Spinal cord (tissue), 10 donors: Measurements from ENCODE around the gene TIAM1. TPM values are rescaled to one million over a fixed set of nuclear protein-coding genes. Genes with fewer than 3 reads are reported as not detected.

ENCODE experiments used
- DNase-seq, 6 donors: peaks; one replicate each; pipeline versions ENCODE4 v3.0.0 to v3.0.0-alpha.2; 2013 to 2015; ENCODE audit warnings: low spot score in 6 of 6, low read depth in 4 of 6
- H3K27ac ChIP-seq: one replicate; pipeline ENCODE4 v1.5.1; 2013; ENCODE audit warnings: low read depth, low read length, control low read depth
- H3K27me3 ChIP-seq: one replicate; pipeline ENCODE4 v1.6.1; 2013; ENCODE audit warnings: low read length; ENCODE audit not compliant: control insufficient read depth, insufficient read depth
- H3K36me3 ChIP-seq: one replicate; pipeline ENCODE4 v1.6.1; 2013; ENCODE audit warnings: low read length; ENCODE audit not compliant: control insufficient read depth, insufficient read depth
- H3K4me1 ChIP-seq: one replicate; pipeline ENCODE4 v1.6.1; 2013; ENCODE audit warnings: low read length; ENCODE audit not compliant: control insufficient read depth, insufficient read depth
- H3K4me3 ChIP-seq: one replicate; pipeline ENCODE4 v1.5.1; 2013; ENCODE audit warnings: low read depth, low read length, control low read depth
- H3K9me3 ChIP-seq: one replicate; pipeline ENCODE4 v1.6.1; 2013; ENCODE audit warnings: low read length; ENCODE audit not compliant: control insufficient read depth, insufficient read depth
- whole genome bisulfite sequencing: methylation state at CpG from one replicate; pipeline ENCODE4 v1.1.5; 2013; ENCODE audit warnings: missing lambda C conversion rate; ENCODE audit not compliant: insufficient coverage; 5-methylcytosine and 5-hydroxymethylcytosine counted together
- polyA plus RNA-seq, 2 donors: library from polyadenylated mRNA; unstranded; fragments of 120-200 nt; gene quantifications; one replicate each; pipeline ENCODE4 v1.2.1, GENCODE V29; 2013; ENCODE audit not compliant: insufficient read length in 2 of 2
- total RNA-seq, 2 donors: library from RNA; depleted of rRNA in 1 of 2; stranded (reverse); fragments of 120-200 nt in 1 of 2; fragments of >200 nt in 1 of 2; gene quantifications; one replicate each; pipeline versions ENCODE4 v1.2.3 to v1.2.4, GENCODE V29; 2013 to 2014
- donor health status: healthy.

TIAM1 gene
- total and polyA plus RNA-seq, 4 donors: 33.5 to 41.8 (median 35.4) TPM

DNA sequence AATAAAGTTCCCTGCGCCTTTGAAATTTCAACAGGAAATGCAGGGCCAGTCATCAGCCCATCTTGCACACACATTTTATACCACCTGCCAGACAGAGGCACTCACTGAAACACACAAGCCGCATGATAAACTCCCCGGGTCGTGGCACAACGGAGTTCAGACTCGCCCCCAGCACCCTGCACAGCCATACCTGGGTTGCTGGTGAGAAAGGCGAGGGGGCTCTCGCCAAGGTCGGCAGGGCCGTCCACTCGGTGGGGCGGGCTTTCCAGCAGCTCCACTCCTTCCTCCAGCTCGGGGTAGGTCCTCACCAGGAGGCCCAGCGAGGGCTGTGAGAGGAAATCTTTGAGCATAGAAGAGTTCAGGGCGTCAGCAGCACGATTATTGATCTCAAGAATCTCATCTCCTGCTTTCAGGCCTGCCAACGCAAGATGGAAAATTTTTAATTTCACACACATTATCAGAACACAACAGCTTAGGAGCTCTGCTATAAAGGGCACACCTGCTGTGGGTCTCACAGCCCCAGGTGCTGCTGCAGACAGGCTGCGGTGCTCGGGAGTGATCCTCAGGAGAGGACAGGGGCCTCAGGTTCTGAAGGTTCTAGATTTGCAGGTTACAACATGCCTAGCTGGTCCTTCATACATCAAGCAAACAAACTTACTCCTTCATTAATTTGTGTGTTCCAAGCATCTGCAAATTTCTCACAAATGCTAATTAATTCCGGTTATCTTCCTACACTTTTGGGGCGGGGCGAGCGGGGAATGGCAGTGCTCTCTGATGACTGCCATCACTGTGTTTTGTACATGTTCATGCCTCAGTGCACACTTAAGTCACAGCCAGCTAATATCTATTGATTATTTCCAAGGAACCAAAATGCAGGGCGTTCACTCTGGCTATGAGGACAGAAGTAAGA, 161.6 kb downstream of the TIAM1 start:
- Histone ChIP-seq H3K27me3 (no peaks in the 10 kb centered on the region), H3K27ac (no peak overlapping the region), H3K4me1 (no peaks in the 10 kb centered on the region), H3K36me3 (peaks cover 6% of the 10 kb centered on the region), H3K9me3 (no peaks in the 10 kb centered on the region), H3K4me3 (no peak overlapping the region)
- 90% methylated on average over 10 of the region's 24 CpGs for WGBS
- DNase-seq: no peak

DNA sequence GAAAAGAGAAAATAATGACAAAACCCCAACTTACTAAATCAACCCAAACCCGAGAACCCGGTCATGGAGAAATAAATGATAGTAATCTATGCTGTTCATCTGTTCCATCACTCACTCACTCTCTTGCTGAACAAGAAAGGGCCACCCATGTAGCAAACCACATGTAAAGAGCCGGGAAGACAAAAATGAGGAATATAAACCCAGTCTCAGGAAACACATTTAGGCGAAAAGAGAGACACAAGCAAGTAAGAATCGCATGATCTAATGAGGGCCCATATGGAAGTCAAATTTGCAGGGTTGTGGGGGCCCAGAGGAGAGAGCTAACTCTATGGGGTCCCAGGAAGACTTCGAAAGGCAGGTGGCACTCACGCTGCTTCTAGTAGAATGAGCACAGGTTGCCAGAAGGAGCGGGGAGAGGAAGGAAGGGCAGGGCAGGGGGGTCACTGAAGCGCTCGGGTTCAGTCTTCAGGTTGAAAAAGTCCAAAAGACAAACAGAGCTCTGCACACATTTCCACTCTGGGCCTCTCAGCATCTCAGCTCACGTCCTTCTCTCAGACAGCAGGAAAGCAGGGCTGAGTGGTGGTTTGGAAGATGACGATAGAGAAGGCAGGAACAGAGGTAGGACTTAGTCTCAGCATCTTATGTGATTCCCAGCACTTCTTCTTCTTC, 162.8 kb downstream of the TIAM1 start:
- 91% methylated on average over 8 of the region's 12 CpGs for WGBS

GRCh38 chr21:31180256-31181081, 163.6 kb downstream of the TIAM1 start:
- Histone ChIP-seq H3K4me3 (no peak overlapping the region), H3K4me1 (no peaks in the 10 kb centered on the region), H3K27ac (no peak overlapping the region), H3K9me3 (no peaks in the 10 kb centered on the region), H3K36me3 (peaks cover 6% of the 10 kb centered on the region), H3K27me3 (no peaks in the 10 kb centered on the region)
- 0% methylated on average over 1 of the region's 5 CpGs for WGBS
- DNase-seq: peak in 2 of 6 donors; percentile 77 to 88

More for the DNA sequence above, 162.8 kb downstream of the TIAM1 start:
- no peak for DNase-seq
- Histone ChIP-seq H3K36me3 (peaks cover 6% of the 10 kb centered on the region), H3K27ac (no peak overlapping the region), H3K9me3 (no peaks in the 10 kb centered on the region), H3K27me3 (no peaks in the 10 kb centered on the region), H3K4me1 (no peaks in the 10 kb centered on the region), H3K4me3 (no peak overlapping the region)

DNA sequence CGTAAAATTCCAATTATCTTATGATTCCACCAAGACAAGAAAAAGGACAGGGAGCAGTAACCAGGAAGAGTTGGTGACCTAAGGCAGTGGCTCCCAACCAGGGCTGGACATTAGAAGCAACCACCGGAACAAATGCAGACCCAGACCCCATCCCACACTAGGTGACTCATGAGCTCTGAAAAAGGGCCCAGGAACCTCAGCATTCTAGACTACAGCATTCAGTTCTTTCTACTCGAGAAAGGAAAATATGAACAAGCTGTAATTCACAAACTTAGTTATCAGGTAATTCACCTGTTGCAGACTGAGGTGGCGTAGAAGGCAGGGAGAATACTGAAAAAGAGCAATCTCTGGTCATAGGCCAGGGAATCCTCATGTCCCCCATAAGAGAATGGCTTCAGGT, 167.3 kb downstream of the TIAM1 start:
- no peak overlapping the region for H3K27ac ChIP-seq
- H3K9me3 ChIP-seq: no peaks in the 10 kb centered on the region
- no peaks in the 10 kb centered on the region for H3K27me3 ChIP-seq
- DNase-seq: no peak
- WGBS: 100% methylated on average over 3 of the region's 4 CpGs
- peaks cover 8% of the 10 kb centered on the region for H3K4me1 ChIP-seq
- peaks cover under 1% of the 10 kb centered on the region for H3K36me3 ChIP-seq
- H3K4me3 ChIP-seq: no peak overlapping the region

DNA sequence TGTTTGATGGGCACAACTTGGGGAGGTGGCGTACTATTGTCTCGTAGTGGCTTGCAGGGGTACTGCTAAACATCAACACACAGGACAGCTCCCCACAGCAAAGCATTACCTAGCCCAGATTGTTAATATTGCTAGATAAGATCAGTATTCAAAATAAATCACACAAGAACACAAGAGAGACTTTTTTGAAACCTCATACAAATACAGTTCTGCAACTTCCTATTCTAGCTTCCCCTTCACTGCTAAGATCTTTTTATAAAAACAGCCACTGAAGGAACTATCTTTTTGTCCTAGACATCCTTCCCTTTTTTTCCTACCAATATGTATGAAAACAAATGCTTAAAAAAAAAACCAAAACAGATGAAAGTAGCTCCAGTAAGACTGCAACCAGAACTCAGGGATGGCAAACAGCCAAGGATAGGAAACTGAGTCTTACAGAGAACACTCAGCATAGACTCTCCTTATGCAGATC, 167.9 kb downstream of the TIAM1 start:
- Histone ChIP-seq H3K9me3 (no peaks in the 10 kb centered on the region), H3K4me1 (peaks cover 8% of the 10 kb centered on the region), H3K4me3 (no peak overlapping the region), H3K27me3 (no peaks in the 10 kb centered on the region), H3K27ac (no peak overlapping the region), H3K36me3 (no peaks in the 10 kb centered on the region)
- DNase-seq: no peak
- WGBS: no CpG with 5 or more reads among the region's 2 CpGs

DNA sequence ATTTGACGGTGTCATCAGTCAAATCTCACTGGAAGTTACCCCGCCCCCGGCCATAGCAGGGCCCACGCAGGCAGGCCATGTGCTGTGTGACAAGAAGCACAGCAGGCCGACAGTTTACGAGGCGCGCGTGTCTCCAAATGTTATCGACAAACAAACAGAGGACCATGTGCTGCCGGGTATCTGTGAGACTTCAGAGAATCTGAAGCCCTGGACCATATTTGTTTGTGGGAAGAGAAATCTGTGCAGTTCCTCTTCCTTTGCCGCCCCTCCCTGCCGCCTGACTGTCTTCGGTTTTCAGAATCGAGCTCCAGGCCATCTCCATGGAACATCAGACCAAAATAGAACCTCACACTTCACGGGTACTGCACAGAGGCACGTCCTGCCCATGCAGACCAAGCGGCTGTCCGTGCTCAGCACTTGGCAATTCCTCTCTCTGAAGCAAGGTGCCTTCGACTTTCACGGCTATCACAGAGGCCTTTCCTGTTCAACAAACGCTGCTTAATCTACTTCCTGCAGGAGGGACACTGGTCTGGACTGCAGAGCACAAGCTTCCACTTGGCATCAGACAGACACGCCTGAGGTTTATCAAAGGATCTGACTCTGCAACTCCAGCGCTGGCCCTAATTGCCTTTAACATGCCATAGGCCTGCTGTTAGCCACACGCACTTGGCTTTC, 170.0 kb downstream of the TIAM1 start:
- peak in 2 of 6 donors; percentile 26 to 89 for DNase-seq
- Histone ChIP-seq H3K27me3 (no peaks in the 10 kb centered on the region), H3K27ac (peak overlapping the region; percentile 52), H3K36me3 (no peaks in the 10 kb centered on the region), H3K4me1 (peaks cover 8% of the 10 kb centered on the region), H3K9me3 (no peaks in the 10 kb centered on the region), H3K4me3 (no peak overlapping the region)
- WGBS: 62% methylated on average over 24 of the region's 25 CpGs

- Histone ChIP-seq H3K36me3 (no peaks in the 10 kb centered on the region), H3K9me3 (no peaks in the 10 kb centered on the region), H3K27me3 (no peaks in the 10 kb centered on the region), H3K27ac (no peak overlapping the region), H3K4me1 (peaks cover 8% of the 10 kb centered on the region), H3K4me3 (no peak overlapping the region)
- 86% methylated on average over 3 of the region's 6 CpGs for WGBS
- no peak for DNase-seq
These were observed 171.7 kb downstream of the TIAM1 start for GRCh38 chr21:31172328-31172727.

GRCh38 chr21:31164713-31165694, 179.1 kb downstream of the TIAM1 start:
- no peaks in the 10 kb centered on the region for H3K36me3 ChIP-seq
- no peak for DNase-seq
- 93% methylated on average over 4 of the region's 8 CpGs for WGBS
- H3K9me3 ChIP-seq: no peaks in the 10 kb centered on the region
- H3K4me1 ChIP-seq: peaks cover 11% of the 10 kb centered on the region
- H3K4me3 ChIP-seq: no peak overlapping the region
- H3K27ac ChIP-seq: no peak overlapping the region
- no peaks in the 10 kb centered on the region for H3K27me3 ChIP-seq
